Fibroblast of mammary gland (primary cell): ENCODE data around the gene FUCA2.

Experiments used
- DNase-seq: peaks from one replicate; pipeline ENCODE4 v3.0.0-alpha.2; 2010; ENCODE audit warnings: low read depth
- H3K4me3 ChIP-seq: 2 replicates; pipeline ENCODE4 v1.5.1; 2011; ENCODE audit warnings: low read depth, mild to moderate bottlenecking, low read length, moderate library complexity; ENCODE audit not compliant: control insufficient read depth
- TF ChIP-seq, protein P1 (sequence below): conservative IDR thresholded peaks from 2 replicates; pipeline ENCODE4 v1.5.1; 2011; ENCODE audit warnings: low read depth, low read length, inconsistent platforms; ENCODE audit not compliant: control insufficient read depth, insufficient read depth

Gene FUCA2

DNA sequence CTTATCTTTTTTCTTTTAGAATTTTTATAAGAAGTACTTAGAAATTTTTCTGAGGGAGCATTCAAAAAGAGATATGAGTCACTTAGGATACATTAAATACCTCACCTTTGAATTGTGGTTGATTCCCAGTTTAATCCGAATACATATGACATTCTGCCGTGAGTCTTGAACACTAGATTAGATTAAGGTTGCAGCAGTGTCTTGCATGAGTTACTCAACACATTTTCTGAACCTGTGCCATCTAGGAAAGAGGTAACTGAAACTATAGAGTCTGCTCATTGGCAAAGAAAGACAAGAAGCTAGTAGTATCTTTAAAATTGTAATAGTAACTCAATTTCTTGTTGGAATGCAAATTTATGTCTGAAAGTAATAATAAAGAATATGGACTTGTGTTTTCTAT lies 46.0 kb downstream of the FUCA2 start:
- TF ChIP-seq, protein P1, sequence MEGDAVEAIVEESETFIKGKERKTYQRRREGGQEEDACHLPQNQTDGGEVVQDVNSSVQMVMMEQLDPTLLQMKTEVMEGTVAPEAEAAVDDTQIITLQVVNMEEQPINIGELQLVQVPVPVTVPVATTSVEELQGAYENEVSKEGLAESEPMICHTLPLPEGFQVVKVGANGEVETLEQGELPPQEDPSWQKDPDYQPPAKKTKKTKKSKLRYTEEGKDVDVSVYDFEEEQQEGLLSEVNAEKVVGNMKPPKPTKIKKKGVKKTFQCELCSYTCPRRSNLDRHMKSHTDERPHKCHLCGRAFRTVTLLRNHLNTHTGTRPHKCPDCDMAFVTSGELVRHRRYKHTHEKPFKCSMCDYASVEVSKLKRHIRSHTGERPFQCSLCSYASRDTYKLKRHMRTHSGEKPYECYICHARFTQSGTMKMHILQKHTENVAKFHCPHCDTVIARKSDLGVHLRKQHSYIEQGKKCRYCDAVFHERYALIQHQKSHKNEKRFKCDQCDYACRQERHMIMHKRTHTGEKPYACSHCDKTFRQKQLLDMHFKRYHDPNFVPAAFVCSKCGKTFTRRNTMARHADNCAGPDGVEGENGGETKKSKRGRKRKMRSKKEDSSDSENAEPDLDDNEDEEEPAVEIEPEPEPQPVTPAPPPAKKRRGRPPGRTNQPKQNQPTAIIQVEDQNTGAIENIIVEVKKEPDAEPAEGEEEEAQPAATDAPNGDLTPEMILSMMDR = no peak
- no peak overlapping the region for H3K4me3 ChIP-seq
- DNase-seq = no peak

DNA sequence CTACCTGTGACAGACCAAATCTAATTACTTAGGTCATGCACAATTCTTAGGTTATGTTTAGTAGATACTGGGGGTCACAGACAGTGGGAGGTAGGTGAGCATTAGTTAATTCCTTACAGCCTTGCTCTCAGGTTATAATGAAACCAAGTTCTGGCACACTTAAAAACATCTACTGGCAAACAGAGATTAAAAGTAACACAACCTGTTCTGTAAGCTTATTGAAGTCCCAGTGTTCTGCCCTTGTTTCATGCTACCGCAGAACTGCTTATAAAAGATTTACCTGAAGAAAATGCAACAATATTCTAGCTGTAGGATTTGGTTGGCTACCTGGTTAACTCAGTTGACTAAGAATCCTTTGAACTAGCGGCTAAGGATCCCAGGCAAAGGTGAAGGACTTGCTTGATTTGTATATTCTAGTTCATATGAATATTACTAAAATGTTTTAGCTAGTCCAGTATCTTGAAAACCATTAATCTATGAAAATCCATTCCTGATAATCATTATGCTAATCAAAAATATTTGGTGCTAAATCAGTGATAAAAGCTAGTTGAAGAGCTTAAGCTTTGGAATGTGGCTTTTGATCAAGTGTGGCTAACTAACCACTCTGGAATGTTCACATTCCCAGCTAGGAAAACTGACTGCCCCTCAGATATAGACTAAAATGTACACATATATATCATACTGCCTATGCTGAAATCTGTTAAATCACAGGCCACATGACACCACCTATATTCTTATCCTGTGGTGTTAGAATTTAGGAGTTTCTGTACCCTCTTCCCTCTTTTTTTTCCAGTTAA lies 53.8 kb downstream of the FUCA2 start:
- no peak for DNase-seq

DNA sequence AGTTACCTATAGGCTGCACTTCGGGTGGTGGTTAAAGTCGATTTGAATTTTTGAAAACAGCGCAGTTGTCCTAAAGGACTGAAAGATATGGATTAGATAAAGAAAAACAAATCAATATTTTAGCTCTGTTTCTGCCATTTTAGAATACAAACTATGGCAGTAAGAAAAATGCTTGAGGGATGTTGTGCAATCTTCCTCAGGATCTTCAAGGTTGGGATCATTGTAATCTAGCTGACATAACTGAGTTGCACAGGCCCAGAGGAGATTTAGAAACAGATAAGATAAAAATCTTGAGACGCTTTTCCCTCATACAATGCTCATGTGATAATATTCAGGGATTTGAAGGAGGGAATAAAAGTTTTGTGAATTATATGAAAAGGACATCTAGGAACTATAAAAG lies 60.0 kb downstream of the FUCA2 start:
- H3K4me3 ChIP-seq = peak overlapping the region; percentile 91
- DNase-seq = peak; percentile 30
- TF ChIP-seq, protein P1 = no peak

More for the DNA sequence above, 53.8 kb downstream of the FUCA2 start:
- TF ChIP-seq, protein P1 = no peak
- H3K4me3 ChIP-seq = no peak overlapping the region

DNA sequence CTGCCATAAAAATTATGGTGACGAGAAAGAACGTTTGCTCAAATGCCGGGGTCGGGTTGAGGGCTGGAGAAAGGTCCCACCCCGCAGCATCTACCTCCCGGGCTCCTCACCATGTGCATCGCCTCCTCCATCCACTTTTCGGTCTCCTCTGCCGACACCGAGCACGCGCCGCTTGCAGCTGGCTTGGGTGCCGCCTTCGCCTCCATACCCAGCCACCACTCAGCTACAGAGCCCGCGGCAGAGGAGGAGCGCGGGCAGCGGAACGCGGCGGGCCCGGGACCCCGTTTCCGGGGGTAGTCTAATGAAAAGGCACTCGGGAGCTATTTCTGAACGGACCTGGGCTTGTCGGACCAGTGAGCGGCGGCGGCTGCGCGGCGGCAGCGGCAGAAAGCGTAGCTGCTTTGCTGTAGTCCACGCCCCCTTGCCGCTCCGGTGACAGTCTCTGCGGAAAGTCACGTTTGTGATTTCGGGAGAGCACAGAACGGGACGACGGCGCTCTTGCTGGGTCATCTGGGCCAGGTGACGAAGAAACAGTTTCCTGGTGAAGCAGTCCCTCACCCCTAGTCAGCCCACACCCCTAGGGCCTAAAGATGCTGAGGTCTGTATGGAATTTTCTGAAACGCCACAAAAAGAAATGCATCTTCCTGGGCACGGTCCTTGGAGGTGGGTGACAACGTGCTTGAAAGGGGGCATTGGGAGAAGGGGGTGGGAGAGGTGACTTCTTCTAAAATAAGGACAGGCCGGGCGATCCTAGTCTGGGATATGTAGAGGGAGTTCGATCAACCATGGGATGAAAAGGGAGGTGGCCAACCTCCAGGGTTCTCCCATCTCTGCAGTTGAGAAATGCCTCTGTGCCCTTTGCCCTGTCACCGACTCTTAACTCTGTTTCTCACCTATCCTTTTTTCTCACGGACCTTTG lies 60.8 kb downstream of the FUCA2 start, which contains the start of the genes ADAT2 and PEX3:
Gene ADAT2 (minus strand): TSS at position 243 of the 919 bp plus-strand sequence. CDS start 37 bp downstream, at position 206.
Gene PEX3 (plus strand): TSS at position 353 of the 919 bp plus-strand sequence. CDS start 238 bp downstream, at position 591.
- peak; percentile 91 for DNase-seq
- TF ChIP-seq, protein P1 = no peak
- peak within 1 kb of the TSS; percentile 91 for H3K4me3 ChIP-seq

DNA sequence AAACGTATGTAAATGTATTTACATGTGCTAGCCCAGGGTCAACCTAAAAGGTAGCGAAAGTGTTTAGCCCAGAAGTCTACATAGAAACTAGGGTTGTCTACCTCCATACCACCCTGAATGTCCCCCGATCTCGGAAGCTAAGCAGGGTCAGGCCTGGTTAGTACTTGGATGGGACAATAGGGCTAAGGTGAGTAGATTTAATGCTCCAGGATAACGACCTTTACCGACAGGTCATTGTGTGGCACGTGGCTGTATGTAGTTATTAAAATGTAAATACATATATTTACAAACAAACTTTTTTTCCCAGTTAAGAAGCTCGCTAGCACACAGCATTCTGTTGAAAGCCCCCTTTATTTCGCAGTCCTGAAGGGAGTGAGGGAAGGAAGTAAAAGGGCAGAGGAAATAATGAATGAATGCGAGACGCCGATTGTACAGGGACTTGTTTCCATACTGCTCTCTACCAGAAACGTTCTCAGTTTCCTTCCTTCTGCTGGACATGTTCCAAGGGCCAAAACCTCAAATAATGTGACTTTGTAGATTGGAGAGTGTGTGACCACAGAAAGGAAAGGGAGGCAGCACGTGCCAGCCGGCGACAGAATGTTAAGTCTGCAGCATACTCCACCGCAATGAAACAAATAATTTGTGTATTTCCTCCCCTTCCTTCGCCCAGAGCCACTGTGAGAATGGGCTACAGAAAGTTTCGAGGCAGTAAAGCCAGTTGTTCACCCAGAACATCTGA lies 61.6 kb downstream of the FUCA2 start:
- peak overlapping the region; percentile 91 for H3K4me3 ChIP-seq
- TF ChIP-seq, protein P1 = no peak
- peak; percentile 60 for DNase-seq
